CD4-positive, alpha-beta T cell treated with Interleukin-15 for 1 hour (primary cell): Measurements from ENCODE around the gene DNAJC11.
A peak's percentile ranks its signal among the peaks of the same experiment; 100 is the strongest.
"Not testable (repeated sequence)": the region's sequence is repeated elsewhere in the genome, so short reads cannot be mapped to it uniquely, and the experiment has no call there.

Experiments
- DNase-seq: peaks from one replicate; pipeline ENCODE4 v3.0.0-alpha.2; 2020

Gene DNAJC11

GRCh38 chr1:6623269-6623965 is 78.2 kb downstream of the DNAJC11 start:
- DNase-seq = no peak

GRCh38 chr1:6622396-6623152 is 79.0 kb downstream of the DNAJC11 start:
- no peak for DNase-seq

- DNase-seq = no peak
These were observed 79.9 kb downstream of the DNAJC11 start for GRCh38 chr1:6621429-6622391.

- DNase-seq = no peak
These were observed 82.6 kb downstream of the DNAJC11 start for GRCh38 chr1:6619045-6619444.

- DNase-seq = no peak
These were observed 86.5 kb downstream of the DNAJC11 start for GRCh38 chr1:6614929-6615785.

- peak; percentile 41 for DNase-seq
These were observed 87.3 kb downstream of the DNAJC11 start for GRCh38 chr1:6614019-6614928.

GRCh38 chr1:6613361-6614018 is 88.1 kb downstream of the DNAJC11 start, which contains the start of gene PHF13:
Gene PHF13 (plus strand): TSS chr1:6613731. CDS start chr1:6614067, 336 bp downstream.
- DNase-seq = peak; percentile 99

- DNase-seq = no peak
These were observed 88.8 kb downstream of the DNAJC11 start for GRCh38 chr1:6612641-6613360.

GRCh38 chr1:6603915-6604558 is 97.6 kb downstream of the DNAJC11 start:
- DNase-seq = no peak

GRCh38 chr1:6603238-6603914 is 98.2 kb downstream of the DNAJC11 start:
- peak; percentile 71 for DNase-seq

GRCh38 chr1:6602669-6603237 is 98.9 kb downstream of the DNAJC11 start, which contains the start of gene KLHL21:
Gene KLHL21 (minus strand): TSS chr1:6602869. CDS start chr1:6602817, 52 bp downstream.
- peak; percentile 89 for DNase-seq

GRCh38 chr1:6601923-6602668 is 99.5 kb downstream of the DNAJC11 start:
- DNase-seq = no peak

GRCh38 chr1:6601049-6601922 is 100.3 kb downstream of the DNAJC11 start:
- peak; percentile 83 for DNase-seq

GRCh38 chr1:6600410-6601048 is 101.1 kb downstream of the DNAJC11 start:
- DNase-seq = no peak

- not testable (repeated sequence) for DNase-seq
These were observed 101.6 kb downstream of the DNAJC11 start for GRCh38 chr1:6599991-6600390.
